Neural cell (in vitro differentiated cells): ENCODE measurements around the gene SCLY. TPM values are rescaled to one million over a fixed set of nuclear protein-coding genes. Genes with fewer than 3 reads are reported as not detected.

Source experiments
- H2AFZ ChIP-seq: fragments of 200-600, 300-800 bp; sonication (generic), shearing (Covaris generic); 2 replicates; pipeline ENCODE4 v1.6.0; 2014; ENCODE audit warnings: low read depth, mild to moderate bottlenecking, antibody characterized with exemption, low read length, moderate library complexity
- H3F3A ChIP-seq: fragments of 200-600 bp; shearing (Covaris generic); 2 replicates; pipeline ENCODE4 v1.6.1; 2016; ENCODE audit warnings: mild to moderate bottlenecking, moderate library complexity, mixed read lengths, antibody characterized with exemption, low read length; ENCODE audit not compliant: insufficient read depth, poor library complexity, severe bottlenecking
- H3K27ac ChIP-seq: fragments of 200-600, 300-800 bp; sonication (generic), shearing (Covaris generic); 2 replicates; pipeline ENCODE4 v1.5.1; 2014; ENCODE audit warnings: mild to moderate bottlenecking, low read length, moderate library complexity
- H3K27me3 ChIP-seq: fragments of 300-800, 200-600 bp; sonication (generic), shearing (Covaris generic); 2 replicates; pipeline ENCODE4 v1.6.0; 2014; ENCODE audit warnings: mild to moderate bottlenecking, low read depth, low read length, moderate library complexity; ENCODE audit not compliant: insufficient read depth
- H3K36me3 ChIP-seq: fragments of 300-800, 200-600 bp; sonication (generic), shearing (Covaris generic); 2 replicates; pipeline ENCODE4 v1.5.1; 2014; ENCODE audit warnings: mild to moderate bottlenecking, antibody characterized with exemption, low read length, moderate library complexity; ENCODE audit not compliant: insufficient read depth
- H3K4me2 ChIP-seq: fragments of 300-800, 200-600 bp; sonication (generic), shearing (Covaris generic); 2 replicates; pipeline ENCODE4 v1.6.0; 2014; ENCODE audit warnings: mild to moderate bottlenecking, low read length
- H3K4me3 ChIP-seq: fragments of 300-800, 200-600 bp; sonication (generic), shearing (Covaris generic); 2 replicates; pipeline ENCODE4 v1.5.1; 2014; ENCODE audit warnings: mild to moderate bottlenecking, low read length, moderate library complexity
- H3K79me2 ChIP-seq: fragments of 200-600 bp; shearing (Covaris generic); replicated peaks from 2 replicates; pipeline ENCODE4 v1.6.0; 2014; ENCODE audit warnings: mild to moderate bottlenecking, low read length, moderate library complexity; ENCODE audit not compliant: insufficient read depth
- H3K9ac ChIP-seq: fragments of 300-800, 200-600 bp; sonication (generic), shearing (Covaris generic); 2 replicates; pipeline ENCODE4 v1.6.1; 2016; ENCODE audit warnings: mild to moderate bottlenecking, low read length, mixed read lengths
- H3K9me2 ChIP-seq: fragments of 200-600 bp; shearing (Covaris generic); 2 replicates; pipeline ENCODE4 v1.6.1; 2016; ENCODE audit warnings: mild to moderate bottlenecking, low read length, mixed read lengths; ENCODE audit not compliant: insufficient read depth
- H3K9me3 ChIP-seq: fragments of 200-600, 300-800 bp; sonication (generic), shearing (Covaris generic); 2 replicates; pipeline ENCODE4 v1.6.1; 2016; ENCODE audit warnings: mild to moderate bottlenecking, mixed run types, low read length, moderate library complexity, mixed read lengths
- H4K20me1 ChIP-seq: fragments of 200-600 bp; shearing (Covaris generic); 2 replicates; pipeline ENCODE4 v1.6.1; 2016; ENCODE audit warnings: mild to moderate bottlenecking, mixed run types; ENCODE audit not compliant: insufficient read depth
- EP300 ChIP-seq: fragments of 450-650 bp; conservative IDR thresholded peaks from 2 replicates; pipeline ENCODE4 v1.6.1; 2014; ENCODE audit warnings: antibody characterized with exemption, mild to moderate bottlenecking, moderate library complexity; ENCODE audit not compliant: poor library complexity, severe bottlenecking
- EZH2 ChIP-seq: fragments of 200-600, 300-800 bp; shearing (Covaris generic), sonication (generic); IDR thresholded peaks from 2 replicates; pipeline ENCODE4 v1.6.1; 2014; ENCODE audit warnings: antibody characterized with exemption, low read length, borderline replicate concordance, mild to moderate bottlenecking; ENCODE audit not compliant: insufficient read depth, poor library complexity, severe bottlenecking
- MXI1 ChIP-seq: fragments of 450-650 bp; conservative IDR thresholded peaks from 2 replicates; pipeline ENCODE4 v1.6.1; 2014; ENCODE audit warnings: antibody characterized with exemption, mild to moderate bottlenecking; ENCODE audit not compliant: poor library complexity, severe bottlenecking
- POLR2AphosphoS5 ChIP-seq: IDR thresholded peaks from 2 replicates; pipeline ENCODE4 v1.6.1; 2012
- RAD21 ChIP-seq: fragments of 450-650 bp; conservative IDR thresholded peaks from 2 replicates; pipeline ENCODE4 v1.6.1; 2014; ENCODE audit warnings: antibody characterized with exemption, mild to moderate bottlenecking, moderate library complexity
- SMC3 ChIP-seq: fragments of 450-650 bp; conservative IDR thresholded peaks from 2 replicates; pipeline ENCODE4 v1.6.1; 2014; ENCODE audit warnings: antibody characterized with exemption, mild to moderate bottlenecking, moderate library complexity; ENCODE audit not compliant: poor library complexity
- TAF1 ChIP-seq: IDR thresholded peaks from 2 replicates; pipeline ENCODE4 v1.6.1; 2012; ENCODE audit warnings: low read depth
- polyA plus RNA-seq: library from polyadenylated mRNA; depleted of rRNA; stranded (reverse); fragments of >200 nt; gene quantifications from 2 replicates; pipeline ENCODE4 v1.2.3, GENCODE V29; 2014
- TF ChIP-seq, protein P1 (sequence below): IDR thresholded peaks from 2 replicates; pipeline ENCODE4 v1.6.1; 2012; ENCODE audit warnings: borderline replicate concordance
- TF ChIP-seq, protein P2 (sequence below): fragments of 450-650 bp; IDR thresholded peaks from 2 replicates; pipeline ENCODE4 v1.5.1; 2014; ENCODE audit warnings: antibody characterized with exemption, mild to moderate bottlenecking, moderate library complexity; ENCODE audit not compliant: poor library complexity, severe bottlenecking

Gene SCLY
- polyA plus RNA-seq, 1 donor from 2014 or later: 15.9 TPM

DNA sequence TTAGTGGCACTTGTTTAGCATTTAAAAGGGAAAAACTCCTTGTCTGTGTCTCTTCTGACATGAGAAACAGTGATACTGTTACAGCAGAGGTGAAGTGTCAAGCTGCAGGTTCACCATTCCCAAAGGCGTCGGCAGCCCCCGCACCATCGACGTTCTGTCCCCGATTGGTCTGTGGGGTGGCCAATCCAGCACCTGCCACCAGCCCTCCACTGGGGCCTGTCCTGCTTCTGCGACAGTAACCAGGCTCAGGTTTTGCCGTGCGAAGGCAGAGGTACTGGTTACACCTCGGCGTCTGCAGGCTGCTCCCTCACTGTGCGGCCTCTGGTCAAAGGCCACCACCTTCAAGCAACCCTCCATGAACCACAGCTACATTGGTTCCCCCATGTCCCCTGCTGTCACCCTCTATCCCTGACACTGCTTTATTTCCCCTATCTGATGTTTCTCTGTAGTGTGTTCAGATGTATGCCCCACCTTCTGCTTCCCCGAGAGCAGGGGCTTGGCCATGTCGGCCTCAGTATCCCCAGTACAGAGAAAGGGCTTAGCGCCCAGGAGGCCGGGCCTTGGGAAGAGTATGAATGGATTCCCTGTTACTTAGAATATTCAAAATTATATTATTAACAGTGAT, 30.7 kb downstream of the SCLY start:
- TF ChIP-seq POLR2AphosphoS5 (no peak), RAD21 (no peak), MXI1 (no peak), TAF1 (no peak), EZH2 (no peak), EP300 (no peak), SMC3 (no peak)
- TF ChIP-seq, protein P1, sequence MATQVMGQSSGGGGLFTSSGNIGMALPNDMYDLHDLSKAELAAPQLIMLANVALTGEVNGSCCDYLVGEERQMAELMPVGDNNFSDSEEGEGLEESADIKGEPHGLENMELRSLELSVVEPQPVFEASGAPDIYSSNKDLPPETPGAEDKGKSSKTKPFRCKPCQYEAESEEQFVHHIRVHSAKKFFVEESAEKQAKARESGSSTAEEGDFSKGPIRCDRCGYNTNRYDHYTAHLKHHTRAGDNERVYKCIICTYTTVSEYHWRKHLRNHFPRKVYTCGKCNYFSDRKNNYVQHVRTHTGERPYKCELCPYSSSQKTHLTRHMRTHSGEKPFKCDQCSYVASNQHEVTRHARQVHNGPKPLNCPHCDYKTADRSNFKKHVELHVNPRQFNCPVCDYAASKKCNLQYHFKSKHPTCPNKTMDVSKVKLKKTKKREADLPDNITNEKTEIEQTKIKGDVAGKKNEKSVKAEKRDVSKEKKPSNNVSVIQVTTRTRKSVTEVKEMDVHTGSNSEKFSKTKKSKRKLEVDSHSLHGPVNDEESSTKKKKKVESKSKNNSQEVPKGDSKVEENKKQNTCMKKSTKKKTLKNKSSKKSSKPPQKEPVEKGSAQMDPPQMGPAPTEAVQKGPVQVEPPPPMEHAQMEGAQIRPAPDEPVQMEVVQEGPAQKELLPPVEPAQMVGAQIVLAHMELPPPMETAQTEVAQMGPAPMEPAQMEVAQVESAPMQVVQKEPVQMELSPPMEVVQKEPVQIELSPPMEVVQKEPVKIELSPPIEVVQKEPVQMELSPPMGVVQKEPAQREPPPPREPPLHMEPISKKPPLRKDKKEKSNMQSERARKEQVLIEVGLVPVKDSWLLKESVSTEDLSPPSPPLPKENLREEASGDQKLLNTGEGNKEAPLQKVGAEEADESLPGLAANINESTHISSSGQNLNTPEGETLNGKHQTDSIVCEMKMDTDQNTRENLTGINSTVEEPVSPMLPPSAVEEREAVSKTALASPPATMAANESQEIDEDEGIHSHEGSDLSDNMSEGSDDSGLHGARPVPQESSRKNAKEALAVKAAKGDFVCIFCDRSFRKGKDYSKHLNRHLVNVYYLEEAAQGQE: no peak
- TF ChIP-seq, protein P2, sequence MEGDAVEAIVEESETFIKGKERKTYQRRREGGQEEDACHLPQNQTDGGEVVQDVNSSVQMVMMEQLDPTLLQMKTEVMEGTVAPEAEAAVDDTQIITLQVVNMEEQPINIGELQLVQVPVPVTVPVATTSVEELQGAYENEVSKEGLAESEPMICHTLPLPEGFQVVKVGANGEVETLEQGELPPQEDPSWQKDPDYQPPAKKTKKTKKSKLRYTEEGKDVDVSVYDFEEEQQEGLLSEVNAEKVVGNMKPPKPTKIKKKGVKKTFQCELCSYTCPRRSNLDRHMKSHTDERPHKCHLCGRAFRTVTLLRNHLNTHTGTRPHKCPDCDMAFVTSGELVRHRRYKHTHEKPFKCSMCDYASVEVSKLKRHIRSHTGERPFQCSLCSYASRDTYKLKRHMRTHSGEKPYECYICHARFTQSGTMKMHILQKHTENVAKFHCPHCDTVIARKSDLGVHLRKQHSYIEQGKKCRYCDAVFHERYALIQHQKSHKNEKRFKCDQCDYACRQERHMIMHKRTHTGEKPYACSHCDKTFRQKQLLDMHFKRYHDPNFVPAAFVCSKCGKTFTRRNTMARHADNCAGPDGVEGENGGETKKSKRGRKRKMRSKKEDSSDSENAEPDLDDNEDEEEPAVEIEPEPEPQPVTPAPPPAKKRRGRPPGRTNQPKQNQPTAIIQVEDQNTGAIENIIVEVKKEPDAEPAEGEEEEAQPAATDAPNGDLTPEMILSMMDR: no peak
- H3F3A ChIP-seq: no peaks in the 10 kb centered on the region
- no peak overlapping the region for H3K4me3 ChIP-seq
- H3K9ac ChIP-seq: no peak overlapping the region
- no peaks in the 10 kb centered on the region for H3K27me3 ChIP-seq
- H3K4me2 ChIP-seq: no peak overlapping the region
- no peaks in the 10 kb centered on the region for H3K9me3 ChIP-seq
- no peak overlapping the region for H2AFZ ChIP-seq
- no peaks in the 10 kb centered on the region for H3K36me3 ChIP-seq
- no peaks in the 10 kb centered on the region for H3K9me2 ChIP-seq
- H3K27ac ChIP-seq: no peak overlapping the region
- no peaks in the 10 kb centered on the region for H3K79me2 ChIP-seq
- no peaks in the 10 kb centered on the region for H4K20me1 ChIP-seq

DNA sequence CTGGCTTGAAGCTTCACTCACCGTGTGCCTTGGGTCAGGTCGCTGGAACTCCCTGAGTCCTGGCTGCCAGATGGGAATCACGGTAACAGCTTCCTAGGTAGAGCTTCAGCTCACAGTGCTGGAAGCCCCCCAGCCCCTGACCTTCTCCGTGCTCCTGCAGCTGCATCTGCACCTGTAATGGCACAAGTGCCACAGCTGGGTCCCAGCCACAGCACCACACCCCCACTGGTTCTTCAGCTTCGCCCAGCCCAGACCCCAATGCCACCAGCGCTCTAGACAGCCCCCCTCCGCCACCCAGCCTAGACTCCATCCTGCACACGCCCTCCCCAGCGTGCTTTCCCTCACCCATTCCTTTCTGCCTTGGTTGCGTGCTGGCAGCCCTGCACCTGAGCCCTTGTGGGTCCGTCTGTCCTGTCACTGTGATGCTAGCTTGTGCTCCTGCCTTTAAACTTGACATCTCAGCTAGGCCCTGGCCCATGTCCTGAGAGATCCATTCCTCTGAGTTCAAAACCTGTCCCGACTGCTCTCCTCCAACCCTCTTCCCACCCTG, 31.8 kb downstream of the SCLY start:
- Histone ChIP-seq H3K9ac (no peak overlapping the region), H3K27ac (no peak overlapping the region), H3K36me3 (no peaks in the 10 kb centered on the region), H3K27me3 (no peaks in the 10 kb centered on the region), H3K4me3 (no peak overlapping the region), H3K79me2 (no peaks in the 10 kb centered on the region), H3K4me2 (no peak overlapping the region), H3K9me2 (no peaks in the 10 kb centered on the region), H3K9me3 (no peaks in the 10 kb centered on the region), H3F3A (no peaks in the 10 kb centered on the region), H4K20me1 (no peaks in the 10 kb centered on the region), H2AFZ (no peak overlapping the region)
- TF ChIP-seq, protein P1: no peak
